Endometrial microvascular endothelial cells (primary cell): ENCODE measurements around the gene CHRNA4. TPM values are rescaled to one million over a fixed set of nuclear protein-coding genes. Genes with fewer than 3 reads are reported as not detected.

Source experiments
- in situ Hi-C: cut with HindIII; loops from 2 replicates; pipeline ENCODE4 v1.10.0; 2017; ENCODE audit warnings: low sequenced_read_pairs, low pct_unique_long_range_greater_than_20kb; ENCODE audit errors: inconsistent ontology term
- total RNA-seq: library from RNA; depleted of rRNA; stranded (reverse); fragments of >200 nt; gene quantifications from one replicate; pipeline ENCODE4 v1.2.3, GENCODE V29; 2015; ENCODE audit errors: inconsistent ontology term

The CHRNA4 gene
- total RNA-seq, 1 donor from 2014 or later = not detected

DNA sequence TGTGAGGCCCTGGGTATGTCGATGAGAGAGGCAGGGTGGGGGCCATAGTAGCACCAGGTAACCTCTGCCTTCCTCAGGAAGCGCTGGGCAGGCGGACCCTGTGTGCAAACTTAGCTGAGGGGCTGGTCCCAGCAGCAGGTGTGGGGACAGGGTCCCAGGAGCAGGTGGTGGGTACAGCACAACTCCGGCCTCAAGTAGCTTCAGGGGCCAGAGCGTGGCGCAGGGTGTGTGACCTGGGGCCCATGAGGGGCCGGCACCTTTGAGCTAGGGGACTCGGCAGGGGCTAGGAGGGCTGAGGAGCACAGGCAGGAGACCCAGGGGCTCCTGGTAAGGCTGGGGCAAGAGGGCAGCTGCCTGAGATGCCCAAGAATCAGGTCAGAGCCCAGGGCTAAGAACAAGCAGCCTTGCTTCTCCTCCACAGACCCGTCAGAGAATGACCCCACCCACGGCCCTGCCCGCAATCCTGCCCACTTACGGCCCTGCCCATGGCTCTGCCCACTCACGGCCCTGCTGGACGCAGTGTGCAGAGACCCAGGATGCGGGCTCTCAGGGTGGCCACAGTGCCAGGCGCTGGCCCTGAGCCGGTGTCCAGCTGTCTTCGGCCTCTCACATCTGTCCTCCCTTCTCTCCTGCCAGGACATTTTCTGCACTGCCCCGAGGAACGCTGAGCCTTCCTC lies 30.9 kb downstream of the CHRNA4 start:
- in situ Hi-C loops = no loop called here

DNA sequence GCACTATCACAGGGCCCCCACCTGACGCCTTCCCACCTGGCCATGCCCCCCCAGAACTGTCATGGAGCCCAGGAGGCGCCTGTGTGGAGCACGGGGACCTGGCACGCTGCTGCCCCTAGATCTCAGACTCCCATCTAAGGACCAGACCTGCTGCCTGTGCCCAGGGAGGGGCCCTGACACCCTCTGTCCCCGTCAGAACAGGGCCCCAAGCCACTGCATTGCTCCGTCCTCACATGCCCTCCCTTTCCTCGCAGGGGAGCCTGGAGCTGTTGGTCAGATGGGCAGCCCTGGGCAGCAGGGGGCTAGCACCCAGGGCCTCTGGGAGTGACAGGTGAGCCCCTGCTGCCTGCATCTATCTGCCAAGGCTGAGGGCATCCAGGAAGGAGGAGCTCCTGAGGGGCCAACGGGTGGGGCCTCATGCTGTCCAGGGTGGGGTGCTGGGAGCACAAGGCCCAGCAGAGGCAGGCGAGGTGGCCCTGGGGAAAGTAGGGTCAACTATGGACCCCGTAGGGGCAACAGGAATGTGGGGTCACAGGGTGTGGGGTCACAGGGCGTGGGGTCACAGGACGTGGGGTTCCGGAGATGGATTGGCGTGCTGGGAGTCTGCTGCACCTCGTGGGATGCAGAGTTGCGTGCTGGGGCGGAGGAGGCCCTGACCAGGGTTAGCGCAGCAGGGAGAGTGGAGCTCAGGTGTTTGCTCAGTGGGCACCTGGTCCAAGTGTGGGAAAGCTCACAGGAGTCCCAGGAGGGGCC lies 31.6 kb downstream of the CHRNA4 start:
- in situ Hi-C loops = no loop called here

DNA sequence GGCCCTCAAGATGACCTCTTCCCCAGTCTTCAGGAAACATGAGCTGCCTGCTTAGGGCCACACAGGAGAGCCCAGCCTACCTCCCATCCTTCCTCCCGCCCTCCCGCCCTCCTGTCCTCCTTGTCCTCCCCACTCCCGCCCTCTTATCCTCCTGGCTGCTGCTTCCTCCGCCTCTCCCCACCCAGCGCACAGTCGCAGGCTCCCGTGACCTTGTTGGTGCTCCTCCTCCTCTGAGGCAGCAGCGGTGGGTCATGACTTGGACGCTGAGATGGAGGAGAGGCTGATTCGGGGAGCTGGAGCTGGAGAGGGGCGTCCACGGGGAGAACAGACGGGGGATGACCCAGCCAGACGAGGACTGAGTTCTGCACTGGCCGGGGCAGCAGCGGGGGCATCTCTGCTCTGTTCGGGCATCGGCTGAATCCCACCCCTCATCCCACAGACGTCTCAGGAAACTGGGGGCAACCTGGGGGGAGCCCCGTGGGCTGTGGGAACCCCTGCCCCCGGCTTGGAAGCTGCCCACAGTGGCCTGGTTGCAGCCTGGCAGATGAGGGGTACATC lies 32.4 kb downstream of the CHRNA4 start:
- in situ Hi-C loops = no loop called here

DNA sequence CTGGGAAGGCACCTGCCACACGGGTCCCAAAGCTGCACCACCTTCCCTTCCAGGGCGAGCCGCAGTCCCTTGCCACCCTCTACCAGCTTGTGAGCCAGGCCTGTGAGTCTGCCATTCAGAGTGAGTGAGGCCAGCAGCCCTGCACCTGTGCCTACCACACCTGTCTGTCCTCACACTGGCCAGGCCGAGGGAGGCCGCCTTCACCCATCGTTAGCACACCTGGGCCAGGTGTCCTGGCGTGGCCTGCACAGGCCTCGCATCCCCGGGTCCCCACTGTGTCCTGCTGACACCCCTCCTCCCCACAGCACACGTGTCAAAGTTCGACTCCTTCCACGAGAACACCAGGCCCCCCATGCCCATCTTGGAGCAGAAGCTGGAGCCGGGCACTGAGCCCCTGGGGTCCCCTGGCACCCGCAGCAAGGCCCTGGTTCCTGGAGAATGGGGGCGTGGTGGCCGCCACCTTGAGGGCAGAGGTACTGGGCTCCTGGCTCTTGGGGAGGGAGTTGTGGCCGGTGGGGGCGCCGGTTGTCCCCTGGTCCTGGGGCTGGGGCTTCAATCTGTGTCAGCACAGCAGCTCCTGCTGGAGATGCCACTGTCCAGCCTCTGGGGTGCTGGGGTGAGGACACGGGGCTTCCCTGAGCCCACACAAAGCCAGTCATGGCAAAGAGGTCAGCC lies 33.0 kb downstream of the CHRNA4 start:
- in situ Hi-C loops = no loop called here

DNA sequence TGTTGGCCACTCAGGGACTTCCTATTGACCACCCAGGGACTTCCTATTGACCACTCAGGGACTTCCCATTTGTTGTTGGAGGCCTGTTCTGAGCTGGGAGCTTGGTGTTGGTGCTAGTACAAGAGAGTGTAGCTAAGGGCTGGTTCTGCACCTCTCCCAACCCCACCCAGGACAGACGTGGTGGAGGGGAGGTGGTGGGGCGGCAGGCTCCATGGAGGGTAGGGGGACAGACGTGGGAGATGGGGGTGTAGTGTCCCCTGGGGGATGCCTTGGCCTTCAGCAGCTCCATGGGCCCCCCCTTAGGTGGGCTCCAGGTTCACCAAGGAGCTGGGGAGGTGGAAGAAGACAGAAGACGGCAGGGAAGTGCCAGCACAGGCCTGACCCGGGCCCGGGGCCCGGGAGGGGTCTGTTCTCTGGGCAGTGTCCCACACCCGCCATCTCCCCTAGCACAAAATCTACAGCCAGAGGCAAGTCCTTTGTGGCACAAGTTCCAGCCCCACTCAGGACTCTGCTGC lies 33.9 kb downstream of the CHRNA4 start:
- in situ Hi-C loops = no loop called here

DNA sequence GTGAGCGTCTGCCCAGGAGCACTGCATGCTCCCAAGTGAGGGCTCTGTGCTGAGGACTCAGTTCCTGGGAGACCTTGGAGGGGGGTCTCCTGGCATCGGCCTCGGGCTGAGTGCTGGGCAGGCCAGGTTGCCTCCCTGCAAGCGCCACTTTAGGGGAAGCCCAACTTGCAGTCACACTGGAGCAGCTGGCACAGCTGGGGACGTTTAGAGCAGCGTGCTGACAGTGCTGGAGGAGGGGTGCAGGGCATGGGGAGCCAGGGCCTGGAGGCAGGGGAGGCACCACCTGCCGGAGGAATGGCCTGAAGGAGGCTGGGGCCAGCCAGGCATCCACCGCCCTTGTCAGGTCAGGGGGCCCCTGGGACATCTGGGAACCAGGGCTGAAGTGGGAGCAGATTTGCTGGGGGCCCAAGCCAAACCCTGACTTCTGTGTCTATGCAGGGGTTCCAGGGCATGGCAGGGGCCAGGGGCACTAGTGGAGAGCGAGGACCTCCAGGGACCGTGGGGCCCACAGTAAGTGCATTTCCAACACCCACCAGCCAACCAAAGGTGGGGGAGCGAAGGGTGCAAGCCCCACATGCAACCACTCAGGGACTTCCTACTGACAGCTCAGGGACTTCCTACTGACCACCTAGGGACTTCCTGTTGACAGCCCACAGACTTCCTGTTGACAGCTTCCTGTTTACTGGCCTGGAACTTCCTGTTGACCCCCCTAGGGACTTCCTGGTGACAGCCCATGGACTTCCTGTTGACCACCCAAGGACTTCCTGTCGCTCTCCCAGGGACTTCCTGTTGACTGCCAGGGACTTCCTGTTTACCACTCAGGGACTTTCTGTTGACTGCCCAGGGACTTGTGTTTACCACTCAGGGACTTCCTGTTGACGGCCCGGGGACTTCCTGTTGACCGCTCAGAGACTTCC lies 34.6 kb downstream of the CHRNA4 start:
- in situ Hi-C loops = no loop called here

DNA sequence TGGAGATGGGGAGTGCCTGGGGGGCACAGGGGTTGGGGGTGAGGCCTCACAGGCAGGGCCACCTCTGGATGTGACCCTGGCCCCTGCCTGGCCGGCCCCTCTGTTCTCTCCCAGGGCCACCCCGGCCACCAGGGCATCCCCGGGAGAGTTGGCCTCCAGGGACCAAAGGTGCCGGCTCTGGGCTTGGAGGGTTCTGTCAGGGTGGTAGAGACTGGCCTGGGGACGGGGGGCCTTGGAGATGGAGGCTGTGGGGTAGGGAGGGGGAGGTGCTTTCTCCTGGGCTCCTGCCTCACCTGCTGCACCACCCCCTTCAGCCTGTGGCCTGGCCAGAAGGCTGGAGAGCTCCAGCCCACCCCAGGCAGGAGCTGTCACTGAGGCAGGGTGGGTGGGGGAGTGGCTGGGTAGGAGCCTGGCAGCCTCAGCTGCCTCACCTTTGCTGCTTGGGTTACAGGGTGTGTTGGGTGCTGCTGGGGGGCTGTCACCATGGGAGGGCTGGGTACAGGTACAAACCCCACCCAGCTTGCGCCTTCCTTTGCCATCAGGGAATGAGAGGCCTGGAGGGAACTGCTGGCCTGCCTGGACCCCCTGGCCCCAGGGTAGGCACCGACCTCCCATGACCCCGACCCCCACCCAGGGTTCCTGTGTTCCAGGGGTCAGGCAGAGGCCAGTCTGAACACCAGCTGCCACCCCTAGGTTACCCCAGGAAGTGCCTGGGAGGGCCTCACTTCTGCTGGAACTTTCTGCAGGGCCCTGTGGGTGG lies 35.4 kb downstream of the CHRNA4 start:
- in situ Hi-C loops = no loop called here

DNA sequence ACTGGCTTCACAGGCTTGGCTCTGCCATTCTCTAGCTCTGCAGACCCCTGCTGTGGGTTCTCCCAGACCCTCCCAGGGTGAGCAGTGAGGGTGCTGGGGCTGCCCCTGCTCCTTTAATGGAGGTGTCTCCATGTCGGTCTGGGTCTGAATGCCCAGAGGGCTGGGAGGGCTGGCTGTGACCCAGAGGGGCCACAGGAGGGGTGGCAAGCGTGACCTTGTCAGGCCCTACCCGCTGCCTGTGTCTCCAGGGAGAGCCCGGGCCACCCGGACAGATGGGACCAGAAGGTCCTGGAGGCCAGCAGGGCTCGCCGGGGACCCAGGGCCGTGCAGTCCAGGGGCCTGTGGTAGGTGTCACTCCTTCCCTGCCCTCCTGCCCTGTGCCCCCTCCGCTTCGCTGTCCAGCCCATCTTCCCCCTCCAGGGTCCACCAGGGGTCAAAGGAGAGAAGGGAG lies 36.1 kb downstream of the CHRNA4 start:
- in situ Hi-C loops = no loop called here

DNA sequence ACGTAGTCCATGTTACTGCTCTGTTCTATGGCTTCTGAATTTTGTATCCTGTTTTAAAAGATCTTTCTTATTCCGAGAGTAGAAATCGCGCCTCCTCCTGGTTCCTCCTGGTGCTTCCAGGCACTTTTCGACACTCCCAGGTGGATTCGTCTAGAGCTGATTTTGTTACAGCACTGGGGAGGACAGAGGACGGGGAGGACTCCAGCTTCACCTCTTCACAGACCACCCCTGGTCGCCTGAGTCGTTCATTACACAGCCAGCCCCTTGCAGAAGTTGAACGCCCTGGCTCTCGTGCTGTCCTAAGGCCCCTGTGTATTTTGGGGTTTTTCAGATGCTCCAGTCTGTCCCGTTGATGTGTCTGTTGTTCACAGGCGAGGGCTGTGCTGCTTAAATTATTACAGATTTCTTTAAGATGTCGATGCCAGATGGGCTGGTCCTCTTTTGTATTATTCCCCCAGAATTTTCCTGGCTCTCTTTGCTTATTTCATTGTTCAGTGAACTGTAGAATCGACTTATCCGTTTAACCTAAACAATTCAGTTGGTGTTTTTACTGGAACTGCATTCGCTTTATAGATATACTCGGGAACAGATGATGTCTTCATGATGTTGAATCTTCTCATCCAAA lies 37.7 kb downstream of the CHRNA4 start:
- in situ Hi-C loops = no loop called here

DNA sequence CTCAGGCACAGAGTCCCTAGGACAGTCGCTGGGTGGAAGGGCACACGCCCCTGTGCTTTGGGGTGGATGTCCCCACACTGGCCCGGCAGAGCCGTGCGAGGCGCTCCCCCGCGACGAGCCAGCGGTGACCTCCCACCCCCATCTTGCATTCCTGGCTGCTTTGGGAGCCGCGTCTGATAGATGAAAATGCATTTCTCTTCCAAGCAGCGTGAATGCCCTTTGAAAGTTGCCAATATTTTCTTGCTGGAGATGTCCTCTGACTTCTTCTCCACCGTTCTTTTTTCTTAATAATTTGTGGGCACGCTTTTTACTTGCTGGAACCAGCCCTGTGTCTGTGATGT lies 38.2 kb downstream of the CHRNA4 start:
- in situ Hi-C loops = no loop called here

DNA sequence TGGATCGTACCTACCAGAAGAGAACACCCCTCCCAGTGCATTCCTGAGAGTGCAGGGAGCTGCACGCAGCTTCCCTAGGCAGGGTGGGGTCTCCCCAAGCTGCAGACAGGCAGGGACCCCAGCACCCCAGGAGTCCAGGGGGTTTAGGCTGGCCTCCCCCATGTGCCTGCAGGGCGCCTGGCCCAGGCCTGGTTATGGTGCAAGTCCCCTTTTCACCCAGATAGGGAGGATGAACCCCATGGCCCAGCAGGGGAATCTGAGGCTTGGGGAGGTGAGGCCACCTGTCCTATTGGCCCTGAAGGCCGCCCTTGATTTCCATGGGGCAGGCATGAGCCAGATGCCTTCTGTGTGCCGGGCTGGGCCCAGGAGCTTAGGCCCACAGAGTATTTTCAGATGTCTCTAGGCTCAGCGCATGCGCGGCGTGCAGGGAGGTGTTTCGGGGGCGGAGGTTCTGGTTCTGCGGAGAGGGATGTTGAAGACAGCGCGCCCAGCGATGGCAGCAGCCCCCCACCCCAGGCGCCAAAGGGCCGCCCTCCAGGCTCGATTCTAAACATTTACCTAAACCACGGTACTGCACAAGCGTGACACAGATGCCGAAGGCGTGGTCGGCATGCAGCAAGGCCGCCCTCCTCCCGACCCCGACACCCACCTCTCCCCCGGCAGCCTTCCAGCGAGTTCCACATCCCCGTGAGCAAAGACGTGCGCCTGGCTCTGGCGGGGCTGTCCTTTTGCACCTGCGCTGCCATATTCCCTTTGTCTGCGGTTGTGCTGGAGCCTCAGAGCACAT lies 38.8 kb downstream of the CHRNA4 start:
- in situ Hi-C loops = no loop called here

DNA sequence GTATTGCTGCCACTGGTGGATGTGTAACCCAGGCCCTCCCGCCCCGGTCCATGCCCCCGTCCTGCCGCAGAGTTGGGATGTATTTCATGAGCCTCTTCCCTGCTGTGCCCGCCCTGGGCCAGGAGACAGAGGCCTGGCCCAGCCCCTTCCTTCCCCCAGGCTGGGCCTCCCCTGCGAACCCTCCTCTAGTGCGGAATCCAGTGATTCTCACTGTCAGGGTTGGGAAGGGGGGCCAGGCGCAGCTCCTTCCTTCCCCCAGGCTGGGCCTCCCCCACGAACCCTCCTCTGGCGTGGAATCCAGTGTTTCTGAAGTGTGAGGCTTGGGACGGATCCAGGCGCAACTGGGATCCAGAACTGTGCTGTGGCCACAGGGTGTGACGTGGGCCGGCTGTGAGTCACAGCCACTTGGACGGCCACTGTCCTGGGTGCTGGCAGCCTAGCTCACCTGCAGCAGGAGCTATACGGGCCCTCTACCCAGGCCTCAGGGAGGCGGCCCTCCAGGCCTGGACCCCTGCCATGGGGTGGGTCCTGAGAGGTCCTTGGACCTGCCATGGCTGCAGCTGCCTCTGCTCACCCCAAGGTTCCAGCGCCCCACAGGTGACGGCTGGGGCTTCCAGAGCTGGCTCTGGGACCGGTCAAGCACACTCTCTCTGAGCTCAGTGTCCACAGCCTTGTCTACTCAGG lies 39.9 kb downstream of the CHRNA4 start:
- in situ Hi-C loops = no loop called here

DNA sequence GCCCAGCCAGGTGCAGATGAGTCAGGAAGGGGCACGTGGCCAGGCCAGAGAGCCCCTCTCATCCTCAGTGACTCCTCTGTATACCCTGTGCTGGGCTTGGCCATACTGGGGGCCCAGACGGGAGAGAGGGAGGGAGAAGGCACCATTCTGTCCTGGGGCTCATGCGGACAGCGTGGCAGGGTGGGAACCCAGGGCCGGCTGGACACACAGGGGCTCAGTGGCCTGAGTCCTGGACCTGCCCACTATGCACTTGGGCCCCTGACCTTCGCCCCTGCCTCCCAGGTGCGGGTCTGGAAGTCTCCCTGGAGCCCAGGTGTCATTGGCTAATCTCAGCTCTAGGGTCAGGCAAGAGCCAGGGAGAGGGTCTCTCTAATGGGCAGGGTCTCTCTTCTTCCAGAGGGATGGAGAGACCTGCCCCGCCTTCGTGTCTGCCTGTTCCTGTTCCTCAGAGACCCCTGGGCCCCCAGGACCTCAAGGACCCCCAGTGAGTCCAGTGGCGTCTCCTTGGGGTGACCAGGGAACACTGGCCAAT lies 40.5 kb downstream of the CHRNA4 start:
- in situ Hi-C loops = no loop called here

DNA sequence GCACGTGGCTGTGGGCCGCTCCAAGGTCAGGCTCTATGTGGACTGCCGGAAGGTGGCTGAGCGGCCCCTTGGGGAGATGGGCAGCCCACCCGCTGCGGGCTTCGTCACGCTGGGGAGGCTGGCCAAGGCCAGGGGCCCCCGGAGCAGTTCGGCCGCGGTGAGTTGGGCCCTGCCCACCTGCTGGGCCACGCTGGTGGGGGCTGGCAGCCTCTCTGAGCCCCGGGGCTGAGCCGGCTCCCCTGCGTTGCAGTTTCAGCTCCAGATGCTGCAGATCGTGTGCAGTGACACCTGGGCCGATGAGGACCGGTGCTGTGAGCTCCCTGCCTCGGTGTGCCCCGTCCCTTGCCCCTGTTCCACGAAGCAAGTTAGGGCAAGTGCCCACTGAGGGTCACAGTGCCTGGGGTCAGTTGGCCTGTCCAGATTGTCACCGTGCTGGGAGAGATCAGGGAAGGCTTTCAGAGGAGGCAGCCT lies 41.1 kb downstream of the CHRNA4 start:
- in situ Hi-C loops = no loop called here

DNA sequence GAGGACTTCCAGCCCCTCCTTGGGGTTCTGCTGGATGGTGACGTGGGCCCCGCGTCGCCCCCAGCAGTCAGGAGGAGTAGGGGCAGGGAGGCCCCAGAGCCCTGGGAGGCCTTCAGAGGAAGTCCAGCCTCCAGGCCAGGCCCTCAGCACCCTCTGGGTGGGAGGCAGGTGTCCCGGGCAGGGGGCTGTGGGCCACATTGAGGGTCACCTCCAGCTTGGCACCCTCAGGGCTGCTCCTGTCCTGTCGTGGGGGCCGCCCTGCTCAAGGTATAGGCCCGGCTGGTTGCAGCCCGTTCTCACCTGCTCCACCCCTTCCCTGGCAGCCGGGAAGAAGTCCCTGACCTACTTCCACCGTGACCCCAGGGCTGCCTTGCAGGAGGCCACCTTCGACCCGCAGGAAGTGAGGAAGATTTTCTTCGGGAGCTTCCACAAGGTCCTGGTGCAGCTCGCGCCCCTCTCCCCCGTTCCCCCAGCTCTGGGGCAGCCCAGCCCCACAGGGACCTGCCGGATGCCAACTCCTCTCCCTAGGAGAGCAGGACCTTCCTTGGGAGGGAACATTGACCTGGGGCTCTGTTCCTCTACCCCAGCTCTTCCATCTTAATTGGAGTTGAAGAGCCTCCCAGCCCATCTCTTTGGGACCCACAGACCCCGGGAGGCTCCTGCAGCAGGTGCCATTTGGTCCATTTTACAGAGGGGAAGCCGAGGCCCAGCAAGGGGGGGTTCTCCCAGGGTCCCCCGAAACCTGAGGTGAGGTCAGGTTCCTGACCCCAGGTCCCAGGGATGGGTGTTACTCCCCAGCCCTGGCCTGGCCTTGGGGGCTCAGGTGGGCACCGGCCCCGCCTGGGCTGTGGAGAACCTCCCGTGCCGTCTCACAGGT lies 41.7 kb downstream of the CHRNA4 start:
- in situ Hi-C loops = no loop called here
